Measurements from ENCODE around the gene CP. TPM values are rescaled to one million over a fixed set of nuclear protein-coding genes. Genes with fewer than 3 reads are reported as not detected.

The CP gene
- total RNA-seq, 4 donors from 2014 or later = 1.1 to 64.4 (median 44.1) TPM

DNA sequence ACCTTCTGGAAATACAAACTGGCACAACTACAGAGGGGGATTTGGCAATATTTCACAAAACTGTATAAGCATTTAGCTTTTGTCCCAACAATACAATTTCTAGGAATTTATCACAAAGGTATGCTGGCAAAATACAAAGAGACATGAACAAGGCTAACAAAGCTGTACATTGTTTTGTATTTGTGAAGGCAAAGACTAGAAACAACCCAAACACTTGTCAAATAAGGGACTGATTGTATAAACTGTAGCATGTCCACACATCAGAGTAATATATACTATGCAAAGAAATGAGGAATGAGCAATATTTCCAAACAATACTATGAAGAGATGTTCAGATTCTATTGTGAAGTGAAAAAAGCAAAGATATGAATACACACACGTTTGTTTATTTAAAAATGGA lies 26.4 kb downstream of the CP start:
- TF ChIP-seq, protein P1, sequence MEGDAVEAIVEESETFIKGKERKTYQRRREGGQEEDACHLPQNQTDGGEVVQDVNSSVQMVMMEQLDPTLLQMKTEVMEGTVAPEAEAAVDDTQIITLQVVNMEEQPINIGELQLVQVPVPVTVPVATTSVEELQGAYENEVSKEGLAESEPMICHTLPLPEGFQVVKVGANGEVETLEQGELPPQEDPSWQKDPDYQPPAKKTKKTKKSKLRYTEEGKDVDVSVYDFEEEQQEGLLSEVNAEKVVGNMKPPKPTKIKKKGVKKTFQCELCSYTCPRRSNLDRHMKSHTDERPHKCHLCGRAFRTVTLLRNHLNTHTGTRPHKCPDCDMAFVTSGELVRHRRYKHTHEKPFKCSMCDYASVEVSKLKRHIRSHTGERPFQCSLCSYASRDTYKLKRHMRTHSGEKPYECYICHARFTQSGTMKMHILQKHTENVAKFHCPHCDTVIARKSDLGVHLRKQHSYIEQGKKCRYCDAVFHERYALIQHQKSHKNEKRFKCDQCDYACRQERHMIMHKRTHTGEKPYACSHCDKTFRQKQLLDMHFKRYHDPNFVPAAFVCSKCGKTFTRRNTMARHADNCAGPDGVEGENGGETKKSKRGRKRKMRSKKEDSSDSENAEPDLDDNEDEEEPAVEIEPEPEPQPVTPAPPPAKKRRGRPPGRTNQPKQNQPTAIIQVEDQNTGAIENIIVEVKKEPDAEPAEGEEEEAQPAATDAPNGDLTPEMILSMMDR (IDR thresholded peaks at IDR 0.05; ENCODE audit: low read depth) = no peak

GRCh38 chr3:149188494-149188893 lies 33.1 kb downstream of the CP start:
- TF ChIP-seq, protein P1 (IDR thresholded peaks at IDR 0.05; ENCODE audit: low read depth) = no peak

- TF ChIP-seq, protein P1 (IDR thresholded peaks at IDR 0.05; ENCODE audit: low read depth) = no peak
Measured at GRCh38 chr3:149186721-149187120, 34.9 kb downstream of the CP start.

GRCh38 chr3:149186219-149186618 lies 35.4 kb downstream of the CP start:
- TF ChIP-seq, protein P1 (IDR thresholded peaks at IDR 0.05; ENCODE audit: low read depth) = no peak

DNA sequence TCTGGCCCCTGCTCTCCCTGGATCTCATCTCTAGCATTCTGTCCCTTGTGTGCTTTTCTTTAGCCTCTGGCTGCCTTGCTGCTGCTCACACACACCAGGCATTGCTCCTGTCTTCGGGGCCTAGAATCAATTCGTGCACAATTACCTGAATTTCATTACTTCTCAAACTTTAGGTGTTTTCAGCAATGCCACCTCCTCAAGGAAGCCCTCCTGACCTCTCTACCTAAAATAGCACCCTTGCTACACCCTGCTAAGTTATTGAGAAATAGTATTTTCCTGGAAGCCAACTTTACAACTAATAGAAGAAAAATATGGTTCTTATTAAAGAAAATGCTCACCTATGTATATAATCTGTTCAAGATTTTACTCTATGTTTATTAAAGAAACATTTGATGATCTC lies 40.4 kb downstream of the CP start:
- TF ChIP-seq, protein P1 (IDR thresholded peaks at IDR 0.05; ENCODE audit: low read depth) = no peak

DNA sequence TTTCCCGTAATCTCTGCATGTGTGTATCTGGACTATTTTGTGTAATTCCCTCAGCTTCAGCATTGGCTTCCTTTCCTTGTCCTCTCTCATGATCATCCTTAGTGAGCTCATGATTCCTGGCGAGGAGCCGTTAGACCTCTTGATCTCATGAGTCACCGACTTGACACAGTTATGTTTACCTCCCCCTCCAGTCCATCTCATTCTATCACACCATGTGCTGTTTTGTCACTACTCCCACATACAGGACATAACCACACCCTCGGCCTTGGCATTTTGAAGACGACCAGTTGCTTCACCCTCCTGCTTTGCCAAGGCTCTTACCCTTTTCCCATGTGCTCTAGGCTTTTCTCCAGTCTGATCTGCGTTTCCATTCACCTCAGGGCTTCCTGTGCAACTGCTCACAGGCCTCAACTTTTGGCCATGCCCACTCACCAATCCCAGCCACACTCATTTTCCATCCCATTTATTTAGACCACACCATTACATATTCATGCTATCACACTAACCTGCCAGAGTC lies 41.5 kb downstream of the CP start:
- TF ChIP-seq, protein P1 (IDR thresholded peaks at IDR 0.05; ENCODE audit: low read depth) = no peak

DNA sequence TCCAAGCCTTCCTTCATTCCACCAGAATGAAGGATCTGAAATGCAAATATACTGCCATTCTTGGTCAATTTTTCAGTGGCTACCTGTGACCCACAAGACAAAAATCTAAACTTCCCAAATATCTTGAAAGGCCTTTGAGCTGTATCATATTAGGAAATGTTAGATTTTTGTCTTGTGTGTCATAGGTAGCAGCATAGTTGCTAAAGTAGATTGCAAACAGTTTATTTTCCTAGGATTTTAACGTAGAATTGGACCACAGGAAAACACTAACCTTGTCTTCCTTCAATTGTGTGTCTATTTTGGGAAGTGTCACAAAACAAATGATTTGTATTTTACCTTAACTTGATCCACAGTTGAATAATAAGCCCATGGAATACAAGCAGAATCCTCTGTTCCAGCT lies 42.4 kb downstream of the CP start:
- TF ChIP-seq, protein P1 (IDR thresholded peaks at IDR 0.05; ENCODE audit: low read depth) = no peak
